PC-9 (cell line): ENCODE results near the gene LRRTM4.

Experiments used
- EZH2 ChIP-seq: fragments of 200-600 bp; sonication (generic); IDR thresholded peaks from 2 replicates; pipeline ENCODE4 v1.8.0; 2017; ENCODE audit warnings: antibody characterized with exemption, low read depth
- TF ChIP-seq, protein P1 (sequence below): fragments of 200-600 bp; sonication (generic); conservative IDR thresholded peaks from 2 replicates; pipeline ENCODE4 v1.6.1; 2017; ENCODE audit warnings: mixed run types, antibody characterized with exemption, mild to moderate bottlenecking, moderate library complexity

DNA sequence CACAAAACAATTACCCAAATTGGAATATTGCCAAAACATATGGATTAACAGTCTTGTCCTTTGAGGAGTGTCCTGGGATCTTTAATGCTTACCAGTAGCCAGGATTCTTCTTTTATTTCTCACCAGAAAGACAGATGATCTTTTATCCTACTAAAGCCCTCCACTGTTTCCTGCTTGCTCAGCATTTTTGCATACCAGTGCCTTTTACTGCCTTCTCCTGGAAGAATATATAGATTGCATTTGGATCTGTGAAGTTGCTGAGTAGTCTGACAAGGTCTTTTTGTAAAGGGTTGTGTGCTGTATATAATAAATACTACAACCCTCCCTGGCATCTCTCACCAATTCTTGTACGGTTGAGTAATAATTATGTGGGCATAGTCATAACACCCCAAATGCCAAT, 652.2 kb downstream of the LRRTM4 start:
- TF ChIP-seq, protein P1, sequence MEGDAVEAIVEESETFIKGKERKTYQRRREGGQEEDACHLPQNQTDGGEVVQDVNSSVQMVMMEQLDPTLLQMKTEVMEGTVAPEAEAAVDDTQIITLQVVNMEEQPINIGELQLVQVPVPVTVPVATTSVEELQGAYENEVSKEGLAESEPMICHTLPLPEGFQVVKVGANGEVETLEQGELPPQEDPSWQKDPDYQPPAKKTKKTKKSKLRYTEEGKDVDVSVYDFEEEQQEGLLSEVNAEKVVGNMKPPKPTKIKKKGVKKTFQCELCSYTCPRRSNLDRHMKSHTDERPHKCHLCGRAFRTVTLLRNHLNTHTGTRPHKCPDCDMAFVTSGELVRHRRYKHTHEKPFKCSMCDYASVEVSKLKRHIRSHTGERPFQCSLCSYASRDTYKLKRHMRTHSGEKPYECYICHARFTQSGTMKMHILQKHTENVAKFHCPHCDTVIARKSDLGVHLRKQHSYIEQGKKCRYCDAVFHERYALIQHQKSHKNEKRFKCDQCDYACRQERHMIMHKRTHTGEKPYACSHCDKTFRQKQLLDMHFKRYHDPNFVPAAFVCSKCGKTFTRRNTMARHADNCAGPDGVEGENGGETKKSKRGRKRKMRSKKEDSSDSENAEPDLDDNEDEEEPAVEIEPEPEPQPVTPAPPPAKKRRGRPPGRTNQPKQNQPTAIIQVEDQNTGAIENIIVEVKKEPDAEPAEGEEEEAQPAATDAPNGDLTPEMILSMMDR, result no peak
- no peak for TF ChIP-seq EZH2
